Progenitor cell of endocrine pancreas (in vitro differentiated cells): ENCODE measurements around the gene FBXO24. TPM values are rescaled to one million over a fixed set of nuclear protein-coding genes. Genes with fewer than 3 reads are reported as not detected.

ENCODE experiments used
- DNase-seq: peaks from one replicate; pipeline ENCODE4 v3.0.0; 2021; ENCODE audit warnings: low spot score; ENCODE audit not compliant: unreplicated experiment
- H3K27ac Mint-ChIP-seq: 2 replicates; pipeline ENCODE4 v1.8.0; 2021; ENCODE audit warnings: mild to moderate bottlenecking, moderate library complexity, mixed read lengths
- H3K27me3 Mint-ChIP-seq: 2 replicates; pipeline ENCODE4 v1.8.0; 2021; ENCODE audit warnings: mixed read lengths
- H3K36me3 Mint-ChIP-seq: 2 replicates; pipeline ENCODE4 v1.8.0; 2022; ENCODE audit warnings: mixed read lengths; ENCODE audit not compliant: insufficient read depth
- H3K4me1 Mint-ChIP-seq: 2 replicates; pipeline ENCODE4 v1.8.0; 2021; ENCODE audit warnings: low read depth, mixed read lengths
- H3K4me3 Mint-ChIP-seq: 2 replicates; pipeline ENCODE4 v1.8.0; 2021; ENCODE audit warnings: low read depth, mild to moderate bottlenecking, moderate library complexity, mixed read lengths
- H3K9me3 Mint-ChIP-seq: 2 replicates; pipeline ENCODE4 v1.8.0; 2021; ENCODE audit warnings: low read depth, mixed read lengths
- total RNA-seq: library from RNA; stranded (reverse); gene quantifications from 2 replicates; pipeline ENCODE4 v1.2.1, GENCODE V29; 2021
- TF ChIP-seq, protein P1 (sequence below): fragments of 200-600 bp; sonication (generic); IDR thresholded peaks from one replicate; pipeline ENCODE4 v1.5.0; 2021; ENCODE audit warnings: antibody characterized with exemption, mild to moderate bottlenecking; ENCODE audit not compliant: unreplicated experiment

Gene FBXO24
- total RNA-seq, 1 donor from 2014 or later: 0.41 TPM

DNA sequence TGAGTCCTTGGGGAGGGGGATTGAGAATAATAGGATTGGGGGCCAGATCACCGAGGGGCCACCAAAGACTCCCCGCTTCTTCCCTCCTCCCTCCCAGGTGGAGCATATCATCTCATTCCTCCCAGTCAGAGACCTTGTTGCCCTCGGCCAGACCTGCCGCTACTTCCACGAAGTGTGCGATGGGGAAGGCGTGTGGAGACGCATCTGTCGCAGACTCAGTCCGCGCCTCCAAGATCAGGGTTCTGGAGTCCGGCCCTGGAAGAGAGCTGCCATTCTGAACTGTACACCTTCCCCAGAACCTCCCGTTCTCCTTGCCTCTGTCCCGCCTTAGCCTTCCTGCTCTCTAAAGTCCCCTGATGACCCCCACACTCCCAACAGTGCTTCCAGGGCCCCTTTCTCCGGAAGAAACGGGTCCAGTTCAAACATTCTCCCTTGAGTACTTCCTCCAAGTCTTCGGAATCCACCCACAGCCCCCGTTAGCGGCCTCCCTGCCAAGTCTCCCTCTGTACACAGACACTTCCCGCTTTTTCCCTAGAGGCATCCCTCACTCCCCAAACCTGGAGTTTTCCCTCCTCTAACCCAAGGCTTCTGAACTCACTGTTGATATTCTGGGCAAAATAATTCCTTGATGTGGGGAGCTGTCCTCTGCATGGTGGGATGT, 4.1 kb downstream of the FBXO24 start:
- H3K9me3 Mint-ChIP-seq: no peaks in the 10 kb centered on the region
- TF ChIP-seq, protein P1, sequence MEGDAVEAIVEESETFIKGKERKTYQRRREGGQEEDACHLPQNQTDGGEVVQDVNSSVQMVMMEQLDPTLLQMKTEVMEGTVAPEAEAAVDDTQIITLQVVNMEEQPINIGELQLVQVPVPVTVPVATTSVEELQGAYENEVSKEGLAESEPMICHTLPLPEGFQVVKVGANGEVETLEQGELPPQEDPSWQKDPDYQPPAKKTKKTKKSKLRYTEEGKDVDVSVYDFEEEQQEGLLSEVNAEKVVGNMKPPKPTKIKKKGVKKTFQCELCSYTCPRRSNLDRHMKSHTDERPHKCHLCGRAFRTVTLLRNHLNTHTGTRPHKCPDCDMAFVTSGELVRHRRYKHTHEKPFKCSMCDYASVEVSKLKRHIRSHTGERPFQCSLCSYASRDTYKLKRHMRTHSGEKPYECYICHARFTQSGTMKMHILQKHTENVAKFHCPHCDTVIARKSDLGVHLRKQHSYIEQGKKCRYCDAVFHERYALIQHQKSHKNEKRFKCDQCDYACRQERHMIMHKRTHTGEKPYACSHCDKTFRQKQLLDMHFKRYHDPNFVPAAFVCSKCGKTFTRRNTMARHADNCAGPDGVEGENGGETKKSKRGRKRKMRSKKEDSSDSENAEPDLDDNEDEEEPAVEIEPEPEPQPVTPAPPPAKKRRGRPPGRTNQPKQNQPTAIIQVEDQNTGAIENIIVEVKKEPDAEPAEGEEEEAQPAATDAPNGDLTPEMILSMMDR: no peak
- peaks cover 6% of the 10 kb centered on the region for H3K27me3 Mint-ChIP-seq
- no peaks in the 10 kb centered on the region for H3K36me3 Mint-ChIP-seq
- peaks cover 15% of the 10 kb centered on the region for H3K4me1 Mint-ChIP-seq
- no peak for DNase-seq
- no peak overlapping the region for H3K27ac Mint-ChIP-seq
- H3K4me3 Mint-ChIP-seq: no peak overlapping the region

DNA sequence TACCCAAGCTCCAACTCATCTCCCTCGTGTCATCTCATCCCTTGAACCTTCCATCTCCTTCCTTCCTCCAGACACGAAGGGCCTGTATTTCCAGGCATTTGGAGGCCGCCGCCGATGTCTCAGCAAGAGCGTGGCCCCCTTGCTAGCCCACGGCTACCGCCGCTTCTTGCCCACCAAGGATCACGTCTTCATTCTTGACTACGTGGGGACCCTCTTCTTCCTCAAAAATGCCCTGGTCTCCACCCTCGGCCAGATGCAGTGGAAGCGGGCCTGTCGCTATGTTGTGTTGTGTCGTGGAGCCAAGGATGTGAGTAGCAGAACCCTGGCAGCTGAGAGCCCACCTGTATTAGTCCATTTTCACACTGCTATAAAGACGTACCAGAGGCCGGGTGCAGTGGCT, 5.5 kb downstream of the FBXO24 start:
- no peaks in the 10 kb centered on the region for H3K36me3 Mint-ChIP-seq
- no peak overlapping the region for H3K4me3 Mint-ChIP-seq
- no peak overlapping the region for H3K27ac Mint-ChIP-seq
- H3K27me3 Mint-ChIP-seq: peaks cover 9% of the 10 kb centered on the region
- H3K4me1 Mint-ChIP-seq: peaks cover 13% of the 10 kb centered on the region
- TF ChIP-seq, protein P1: no peak
- no peaks in the 10 kb centered on the region for H3K9me3 Mint-ChIP-seq
- no peak for DNase-seq

DNA sequence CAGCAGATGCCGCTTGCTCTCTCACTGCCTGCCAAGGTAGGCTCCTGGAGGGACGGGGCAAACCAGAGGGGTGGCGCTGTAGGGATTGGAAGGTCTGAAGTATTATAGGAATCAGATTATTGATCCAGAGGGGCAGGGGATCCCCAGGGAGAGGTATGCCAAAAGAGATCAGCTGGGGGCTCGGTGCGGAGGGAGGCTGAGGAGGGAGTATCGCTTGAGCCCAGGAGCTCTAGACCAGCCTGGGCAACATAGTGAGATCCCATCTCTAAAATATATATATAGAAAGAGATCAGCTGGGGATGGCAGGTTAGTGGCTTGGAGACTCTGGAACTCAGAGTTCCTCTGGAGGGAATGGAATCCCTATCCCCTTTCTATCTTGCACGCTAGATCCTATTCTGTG, 9.1 kb downstream of the FBXO24 start:
- Mint-ChIP-seq H3K9me3 (no peaks in the 10 kb centered on the region), H3K27ac (no peak overlapping the region), H3K4me3 (no peak overlapping the region), H3K36me3 (no peaks in the 10 kb centered on the region), H3K4me1 (peaks cover 4% of the 10 kb centered on the region), H3K27me3 (peaks cover 11% of the 10 kb centered on the region)
- no peak for DNase-seq
- TF ChIP-seq, protein P1: no peak

DNA sequence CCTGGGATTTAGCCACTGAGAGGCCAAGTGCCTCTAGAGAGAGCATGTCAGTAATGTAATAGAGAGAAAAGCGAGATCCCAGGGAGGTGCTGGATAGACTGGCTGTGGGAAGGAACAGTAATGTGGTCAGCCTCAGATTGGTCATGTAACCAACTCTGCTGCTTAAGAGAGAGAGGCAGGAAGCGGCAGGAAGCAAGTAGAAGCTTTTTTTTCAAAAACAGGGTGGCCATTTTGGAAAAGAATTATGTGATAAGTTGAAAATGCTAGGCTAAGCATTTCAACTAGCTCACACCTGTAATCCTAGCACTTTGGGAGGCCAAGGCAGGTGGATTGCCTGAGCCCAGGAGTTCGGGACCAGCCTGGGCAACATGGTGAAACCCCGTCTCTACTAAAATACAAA, 12.3 kb downstream of the FBXO24 start:
- no peak for DNase-seq
- Mint-ChIP-seq H3K36me3 (no peaks in the 10 kb centered on the region), H3K27me3 (peaks cover 7% of the 10 kb centered on the region), H3K4me3 (no peak overlapping the region), H3K9me3 (no peaks in the 10 kb centered on the region), H3K27ac (no peak overlapping the region), H3K4me1 (peaks cover 9% of the 10 kb centered on the region)
- TF ChIP-seq, protein P1: no peak

DNA sequence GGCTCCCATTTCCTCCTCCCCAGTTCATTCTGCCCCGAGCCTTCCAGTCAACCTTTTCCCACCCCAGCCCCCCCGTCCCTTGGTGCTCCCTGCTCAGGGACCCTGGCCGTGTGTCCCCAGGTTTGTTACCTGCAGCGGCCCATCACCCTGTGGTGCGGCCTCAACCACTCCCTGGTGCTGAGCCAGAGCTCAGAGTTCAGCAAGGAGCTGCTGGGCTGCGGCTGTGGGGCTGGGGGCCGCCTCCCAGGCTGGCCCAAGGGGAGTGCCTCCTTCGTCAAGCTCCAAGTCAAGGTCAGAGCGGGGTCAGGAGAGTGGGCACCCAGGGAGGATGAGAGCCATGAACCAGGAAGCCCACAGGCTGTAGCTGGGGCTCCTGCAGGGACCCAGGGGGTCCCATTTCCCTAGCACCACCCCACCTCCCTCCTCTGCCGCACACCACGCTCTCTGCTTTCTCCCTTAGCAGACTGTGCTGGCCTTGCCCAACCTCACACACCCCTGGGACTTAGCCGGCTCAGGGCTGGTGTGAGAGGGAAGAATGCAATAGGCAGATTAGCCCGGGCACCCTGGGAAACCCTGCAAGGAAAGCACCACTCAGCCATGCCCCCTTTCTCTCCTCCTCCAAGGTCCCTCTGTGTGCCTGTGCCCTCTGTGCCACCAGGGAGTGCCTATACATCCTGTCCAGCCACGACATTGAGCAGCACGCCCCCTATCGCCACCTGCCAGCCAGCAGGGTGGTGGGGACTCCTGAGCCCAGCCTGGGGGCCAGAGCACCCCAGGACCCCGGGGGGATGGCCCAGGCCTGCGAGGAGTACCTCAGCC, 14.0 kb downstream of the FBXO24 start:
- TF ChIP-seq, protein P1: no peak
- no peak for DNase-seq
- H3K27me3 Mint-ChIP-seq: peaks cover 11% of the 10 kb centered on the region
- no peaks in the 10 kb centered on the region for H3K36me3 Mint-ChIP-seq
- no peaks in the 10 kb centered on the region for H3K9me3 Mint-ChIP-seq
- no peak overlapping the region for H3K27ac Mint-ChIP-seq
- peaks cover 13% of the 10 kb centered on the region for H3K4me1 Mint-ChIP-seq
- no peak overlapping the region for H3K4me3 Mint-ChIP-seq
